ENCODE results near the gene APPL2. TPM values are rescaled to one million over a fixed set of nuclear protein-coding genes. Genes with fewer than 3 reads are reported as not detected.
A peak's percentile ranks its signal among the peaks of the same experiment; 100 is the strongest.

APPL2 gene
- total and polyA plus RNA-seq, 10 donors: 11.0 to 75.6 (median 45.7) TPM

GRCh38 chr12:105280966-105281693 lies 45.2 kb upstream of the APPL2 start:
- DNase-seq: no peak
- Histone ChIP-seq H3K27me3 (replicated peaks in 1 of 7) (peaks cover 0 to 5% (median 0%) of the 10 kb centered on the region in 7 donors), H3K36me3 (no peaks in the 10 kb centered on the region), H3K4me3 (no peak overlapping the region), H3K9me3 (no peaks in the 10 kb centered on the region), H3K27ac (no peak overlapping the region), H3K4me1 (no peaks in the 10 kb centered on the region)
- WGBS, 5 donors: 77 to 91% (median 85%) methylated on average over 6 of the region's 6 CpGs
- TF ChIP-seq CTCF (IDR thresholded peaks at IDR 0.05 in 8 of 11, conservative IDR thresholded peaks at IDR 0.05 in 3 of 11): no peak
- no peak for TF ChIP-seq POLR2A (IDR thresholded peaks at IDR 0.05)
- TF ChIP-seq POLR2AphosphoS5 (IDR thresholded peaks at IDR 0.05): no peak
- intact Hi-C loops (cut with DNase I; ENCODE audit: low total_unique reads): no loop called here

GRCh38 chr12:105279460-105280056 lies 43.6 kb upstream of the APPL2 start:
- no peaks in the 10 kb centered on the region for H3K36me3 ChIP-seq
- TF ChIP-seq POLR2A (IDR thresholded peaks at IDR 0.05) (no peak), POLR2AphosphoS5 (IDR thresholded peaks at IDR 0.05) (no peak), CTCF (IDR thresholded peaks at IDR 0.05 in 8 of 11, conservative IDR thresholded peaks at IDR 0.05 in 3 of 11) (peak; percentile 7 to 69 (median 56))
- no peaks in the 10 kb centered on the region for H3K9me3 ChIP-seq
- H3K27me3 ChIP-seq (replicated peaks in 1 of 7): peaks cover 0 to 5% (median 0%) of the 10 kb centered on the region in 7 donors
- H3K27ac ChIP-seq: no peak overlapping the region
- H3K4me1 ChIP-seq: no peaks in the 10 kb centered on the region
- DNase-seq: no peak
- intact Hi-C loops (cut with DNase I; ENCODE audit: low total_unique reads): loop anchor here (2.0 kb wide), 1 partner anchor 103 kb away; no protein-coding TSS in a partner anchor
- H3K4me3 ChIP-seq: no peak overlapping the region
- WGBS, 5 donors: 79 to 86% (median 82%) methylated on average over 6 of the region's 6 CpGs

- DNase-seq: no peak
- H3K27me3 ChIP-seq (replicated peaks in 1 of 7): peaks cover 0 to 5% (median 0%) of the 10 kb centered on the region in 7 donors
- TF ChIP-seq CTCF (IDR thresholded peaks at IDR 0.05 in 8 of 11, conservative IDR thresholded peaks at IDR 0.05 in 3 of 11) (peak in 1 of 11 experiments; percentile 13), POLR2A (IDR thresholded peaks at IDR 0.05) (no peak)
- no peaks in the 10 kb centered on the region for H3K36me3 ChIP-seq
- no peaks in the 10 kb centered on the region for H3K4me1 ChIP-seq
- H3K9me3 ChIP-seq: no peaks in the 10 kb centered on the region
- WGBS, 5 donors: 64 to 80% (median 76%) methylated on average over 4 of the region's 4 CpGs
- no peak overlapping the region for H3K27ac ChIP-seq
- H3K4me3 ChIP-seq: no peak overlapping the region
- intact Hi-C loops (cut with DNase I; ENCODE audit: low total_unique reads): loop anchor here (2.0 kb wide), 1 partner anchor 105 kb away; no protein-coding TSS in a partner anchor
Observed at GRCh38 chr12:105278043-105278697, 42.2 kb upstream of the APPL2 start.

All from spleen (tissue), 11 donors.